ENCODE results near the gene RPS6KA5. TPM values are rescaled to one million over a fixed set of nuclear protein-coding genes. Genes with fewer than 3 reads are reported as not detected.

RPS6KA5 gene
- total RNA-seq, 2 donors from 2014 or later: 22.1 to 23.3 TPM

- intact Hi-C loops (cut with DNase I, micrococcal nuclease): no loop called here
- ATAC-seq (peak; percentile 90), DNase-seq (peak in 1 of 2 donors; percentile 36)
Measured at GRCh38 chr14:91075553-91075952, 15.1 kb upstream of the RPS6KA5 start.

GRCh38 chr14:91070572-91070971 is 10.1 kb upstream of the RPS6KA5 start:
- intact Hi-C loops (cut with DNase I, micrococcal nuclease): no loop called here
- DNase-seq: no peak
- no peak for ATAC-seq

- intact Hi-C loops (cut with DNase I, micrococcal nuclease): loop anchor here in 1 of 2 donors (10.0 kb wide), 1 partner anchor 174 kb away; no protein-coding TSS in a partner anchor
- DNase-seq (no peak), ATAC-seq (no peak)
Measured at GRCh38 chr14:91068642-91069041, 8.2 kb upstream of the RPS6KA5 start.

GRCh38 chr14:91067186-91067585 is 6.7 kb upstream of the RPS6KA5 start:
- ATAC-seq (no peak), DNase-seq (no peak)
- intact Hi-C loops (cut with DNase I, micrococcal nuclease): loop anchor here in 1 of 2 donors (10.0 kb wide), 1 partner anchor 172 kb away; no protein-coding TSS in a partner anchor

GRCh38 chr14:91065266-91065665 is 4.8 kb upstream of the RPS6KA5 start:
- DNase-seq (no peak), ATAC-seq (no peak)
- intact Hi-C loops (cut with DNase I, micrococcal nuclease): loop anchor here in 1 of 2 donors (10.0 kb wide), 1 partner anchor 170 kb away; no protein-coding TSS in a partner anchor

GRCh38 chr14:91063119-91063518 is 2.7 kb upstream of the RPS6KA5 start:
- intact Hi-C loops (cut with DNase I, micrococcal nuclease): loop anchor here in 1 of 2 donors (10.0 kb wide), 1 partner anchor 168 kb away; no protein-coding TSS in a partner anchor
- DNase-seq (no peak), ATAC-seq (no peak)

- intact Hi-C loops (cut with DNase I, micrococcal nuclease): loop anchor here in 1 of 2 donors (10.0 kb wide), 1 partner anchor 168 kb away; no protein-coding TSS in a partner anchor
- DNase-seq (no peak), ATAC-seq (no peak)
Measured at GRCh38 chr14:91062600-91062999, 2.2 kb upstream of the RPS6KA5 start.

- ATAC-seq (no peak), DNase-seq (no peak)
- intact Hi-C loops (cut with DNase I, micrococcal nuclease): loop anchor here in 1 of 2 donors (10.0 kb wide), 1 partner anchor 166 kb away; no protein-coding TSS in a partner anchor
Measured at GRCh38 chr14:91061056-91061887, 831 bp upstream of the RPS6KA5 start.

GRCh38 chr14:91059576-91060350 is 678 bp downstream of the RPS6KA5 start:
- DNase-seq (peak; percentile 64 to 77), ATAC-seq (peak; percentile 58)
- intact Hi-C loops (cut with DNase I, micrococcal nuclease): loop anchor here in 1 of 2 donors (10.0 kb wide), 1 partner anchor 165 kb away; no protein-coding TSS in a partner anchor

- DNase-seq (no peak), ATAC-seq (no peak)
- intact Hi-C loops (cut with DNase I, micrococcal nuclease): no loop called here
Measured at GRCh38 chr14:91058042-91058581, 2.3 kb downstream of the RPS6KA5 start.

GRCh38 chr14:91056361-91056760 is 4.1 kb downstream of the RPS6KA5 start:
- no peak for ATAC-seq
- DNase-seq: no peak
- intact Hi-C loops (cut with DNase I, micrococcal nuclease): no loop called here

- intact Hi-C loops (cut with DNase I, micrococcal nuclease): no loop called here
- ATAC-seq (peak; percentile 20), DNase-seq (no peak)
Measured at GRCh38 chr14:91055016-91055415, 5.4 kb downstream of the RPS6KA5 start.

- intact Hi-C loops (cut with DNase I, micrococcal nuclease): no loop called here
- ATAC-seq (no peak), DNase-seq (no peak)
Measured at GRCh38 chr14:91048676-91049075, 11.8 kb downstream of the RPS6KA5 start.

GRCh38 chr14:91048265-91048664 is 12.2 kb downstream of the RPS6KA5 start:
- ATAC-seq (no peak), DNase-seq (no peak)
- intact Hi-C loops (cut with DNase I, micrococcal nuclease): no loop called here

GRCh38 chr14:91047174-91047753 is 13.2 kb downstream of the RPS6KA5 start:
- intact Hi-C loops (cut with DNase I, micrococcal nuclease): no loop called here
- ATAC-seq: no peak
- DNase-seq: no peak

- intact Hi-C loops (cut with DNase I, micrococcal nuclease): no loop called here
- no peak for ATAC-seq
- no peak for DNase-seq
Measured at GRCh38 chr14:91046488-91047072, 13.9 kb downstream of the RPS6KA5 start.

- DNase-seq (no peak), ATAC-seq (peak; percentile 63)
- intact Hi-C loops (cut with DNase I, micrococcal nuclease): no loop called here
Measured at GRCh38 chr14:91041450-91041849, 19.0 kb downstream of the RPS6KA5 start.

- intact Hi-C loops (cut with DNase I, micrococcal nuclease): no loop called here
- no peak for ATAC-seq
Measured at GRCh38 chr14:91040545-91040944, 19.9 kb downstream of the RPS6KA5 start.

GRCh38 chr14:91038439-91038838 is 22.0 kb downstream of the RPS6KA5 start:
- ATAC-seq (no peak), DNase-seq (no peak)
- intact Hi-C loops (cut with DNase I, micrococcal nuclease): no loop called here

More at GRCh38 chr14:91040545-91040944, 19.9 kb downstream of the RPS6KA5 start:
- no peak for DNase-seq
